ENCODE measurements around the gene KMT2A. TPM values are rescaled to one million over a fixed set of nuclear protein-coding genes. Genes with fewer than 3 reads are reported as not detected.

KMT2A gene
- total RNA-seq, 1 donor from 2014 or later: 63.6 TPM

- Histone ChIP-seq H3K79me2 (ENCODE audit: low read depth) (peaks cover 11% of the 10 kb centered on the region), H3F3A (ENCODE audit: low read depth) (peaks cover 26% of the 10 kb centered on the region), H3K27me3 (no peaks in the 10 kb centered on the region), H3K36me3 (no peaks in the 10 kb centered on the region), H2AFZ (replicated peaks) (no peak overlapping the region), H3K27ac (no peak overlapping the region), H3K9ac (no peak overlapping the region), H4K20me1 (ENCODE audit: low read depth) (no peaks in the 10 kb centered on the region), H3K4me2 (no peak overlapping the region), H3K4me1 (peaks cover 24% of the 10 kb centered on the region), H3K4me3 (no peak overlapping the region), H3K9me3 (ENCODE audit: low read depth) (no peaks in the 10 kb centered on the region)
- H3K4me1 Mint-ChIP-seq: peaks cover 26% of the 10 kb centered on the region
- H3K9me3 Mint-ChIP-seq: peaks cover 2% of the 10 kb centered on the region
- no peak overlapping the region for H3K27ac Mint-ChIP-seq
- no peak for DNase-seq (ENCODE audit: low spot score)
- TF ChIP-seq EZH2phosphoT487 (IDR thresholded peaks at IDR 0.05): no peak
- TF ChIP-seq EZH2 (IDR thresholded peaks at IDR 0.05): no peak
- TF ChIP-seq CTCF (IDR thresholded peaks at IDR 0.05): no peak
- peaks cover 4% of the 10 kb centered on the region for H3K36me3 Mint-ChIP-seq
- peak overlapping the region; percentile 98 for H3K4me3 Mint-ChIP-seq
- H3K27me3 Mint-ChIP-seq (ENCODE audit: insufficient read depth, low read depth): peaks cover 8% of the 10 kb centered on the region
Observed at GRCh38 chr11:118532852-118533768, 96.8 kb downstream of the KMT2A start.

GRCh38 chr11:118533769-118534729 is 97.8 kb downstream of the KMT2A start:
- no peak overlapping the region for H3K9ac ChIP-seq
- Mint-ChIP-seq H3K9me3 (peaks cover 2% of the 10 kb centered on the region), H3K4me3 (no peak overlapping the region), H3K4me1 (peaks cover 23% of the 10 kb centered on the region), H3K36me3 (peaks cover 8% of the 10 kb centered on the region), H3K27ac (no peak overlapping the region), H3K27me3 (ENCODE audit: insufficient read depth, low read depth) (peaks cover 7% of the 10 kb centered on the region)
- peaks cover 11% of the 10 kb centered on the region for H3K79me2 ChIP-seq (ENCODE audit: low read depth)
- no peak overlapping the region for H3K4me2 ChIP-seq
- no peaks in the 10 kb centered on the region for H3K9me3 ChIP-seq (ENCODE audit: low read depth)
- H3K4me1 ChIP-seq: peaks cover 18% of the 10 kb centered on the region
- DNase-seq (ENCODE audit: low spot score): no peak
- peaks cover 22% of the 10 kb centered on the region for H3F3A ChIP-seq (ENCODE audit: low read depth)
- no peak overlapping the region for H3K27ac ChIP-seq
- no peak overlapping the region for H2AFZ ChIP-seq (replicated peaks)
- H3K27me3 ChIP-seq: no peaks in the 10 kb centered on the region
- H3K4me3 ChIP-seq: no peak overlapping the region
- TF ChIP-seq EZH2phosphoT487 (IDR thresholded peaks at IDR 0.05): no peak
- no peak for TF ChIP-seq EZH2 (IDR thresholded peaks at IDR 0.05)
- no peak for TF ChIP-seq CTCF (IDR thresholded peaks at IDR 0.05)
- H4K20me1 ChIP-seq (ENCODE audit: low read depth): no peaks in the 10 kb centered on the region
- H3K36me3 ChIP-seq: no peaks in the 10 kb centered on the region

GRCh38 chr11:118535261-118535660 is 99.0 kb downstream of the KMT2A start:
- Mint-ChIP-seq H3K4me3 (no peak overlapping the region), H3K27me3 (ENCODE audit: insufficient read depth, low read depth) (peaks cover 5% of the 10 kb centered on the region), H3K9me3 (peaks cover 2% of the 10 kb centered on the region), H3K4me1 (peaks cover 11% of the 10 kb centered on the region), H3K36me3 (peaks cover 11% of the 10 kb centered on the region), H3K27ac (no peak overlapping the region)
- no peak for DNase-seq (ENCODE audit: low spot score)
- H3K36me3 ChIP-seq: no peaks in the 10 kb centered on the region
- H4K20me1 ChIP-seq (ENCODE audit: low read depth): no peaks in the 10 kb centered on the region
- H3K79me2 ChIP-seq (ENCODE audit: low read depth): peaks cover 6% of the 10 kb centered on the region
- no peak for TF ChIP-seq EZH2phosphoT487 (IDR thresholded peaks at IDR 0.05)
- TF ChIP-seq EZH2 (IDR thresholded peaks at IDR 0.05): no peak
- TF ChIP-seq CTCF (IDR thresholded peaks at IDR 0.05): no peak
- no peak overlapping the region for H3K9ac ChIP-seq
- H3K4me3 ChIP-seq: no peak overlapping the region
- H3F3A ChIP-seq (ENCODE audit: low read depth): peaks cover 10% of the 10 kb centered on the region
- H3K9me3 ChIP-seq (ENCODE audit: low read depth): no peaks in the 10 kb centered on the region
- peaks cover 7% of the 10 kb centered on the region for H3K4me1 ChIP-seq
- H2AFZ ChIP-seq (replicated peaks): no peak overlapping the region
- no peak overlapping the region for H3K4me2 ChIP-seq
- H3K27me3 ChIP-seq: no peaks in the 10 kb centered on the region
- H3K27ac ChIP-seq: no peak overlapping the region
